AG04449 (cell line): ENCODE measurements around the gene RCBTB2.

Experiments
- CTCF ChIA-PET: fragments of 350-600 bp; formaldehyde crosslinking; extraction: SDS; loops from one replicate; lab custom pipeline; 2021; ENCODE audit warnings: antibody characterized with exemption; lab: Yijun Ruan, JAX
- POLR2A ChIA-PET: fragments of 400-600, 350-600 bp; formaldehyde crosslinking; extraction: SDS; loops from one replicate; lab custom pipeline; 2020; ENCODE audit warnings: antibody characterized with exemption, inconsistent platforms; lab: Yijun Ruan, JAX
- DNase-seq: peaks from one replicate; pipeline ENCODE4 v3.0.0-alpha.2; 2010; ENCODE audit warnings: low read depth, low spot score
- H3K4me3 ChIP-seq: 2 replicates; pipeline ENCODE4 v1.5.1; 2011; ENCODE audit warnings: low read depth, mild to moderate bottlenecking, control low read depth, low read length
- CTCF ChIP-seq: IDR thresholded peaks from one replicate; pipeline ENCODE4 v1.5.1; 2011; ENCODE audit warnings: mild to moderate bottlenecking, moderate library complexity, low read length, control low read depth, inconsistent platforms; ENCODE audit not compliant: insufficient read depth; ENCODE audit errors: missing control alignments

RCBTB2 gene

GRCh38 chr13:48486362-48486761 lies 46.5 kb downstream of the RCBTB2 start:
- no peak for TF ChIP-seq CTCF
- CTCF ChIA-PET = interaction anchor here (1.2 kb wide), 1 partner anchor 38 kb away, joined by 4 read pairs; no protein-coding TSS in a partner anchor
- H3K4me3 ChIP-seq = no peak overlapping the region
- POLR2A ChIA-PET = no interaction called here
- no peak for DNase-seq

- no peak overlapping the region for H3K4me3 ChIP-seq
- POLR2A ChIA-PET = no interaction called here
- TF ChIP-seq CTCF = no peak
- CTCF ChIA-PET = no interaction called here
- DNase-seq = no peak
Observed at GRCh38 chr13:48485432-48485831, 47.4 kb downstream of the RCBTB2 start.

GRCh38 chr13:48483575-48483974 lies 49.3 kb downstream of the RCBTB2 start:
- POLR2A ChIA-PET = no interaction called here
- H3K4me3 ChIP-seq = no peak overlapping the region
- TF ChIP-seq CTCF = no peak
- CTCF ChIA-PET = no interaction called here
- DNase-seq = no peak

GRCh38 chr13:48478391-48478790 lies 54.5 kb downstream of the RCBTB2 start:
- no peak for DNase-seq
- POLR2A ChIA-PET = no interaction called here
- CTCF ChIA-PET = no interaction called here
- no peak overlapping the region for H3K4me3 ChIP-seq
- TF ChIP-seq CTCF = no peak

GRCh38 chr13:48477191-48477855 lies 55.6 kb downstream of the RCBTB2 start:
- DNase-seq = no peak
- ChIA-PET CTCF (no interaction called here), POLR2A (no interaction called here)
- no peak overlapping the region for H3K4me3 ChIP-seq
- no peak for TF ChIP-seq CTCF

GRCh38 chr13:48476686-48477085 lies 56.2 kb downstream of the RCBTB2 start:
- no peak for TF ChIP-seq CTCF
- ChIA-PET CTCF (no interaction called here), POLR2A (no interaction called here)
- H3K4me3 ChIP-seq = no peak overlapping the region
- DNase-seq = no peak
